GM18951 (cell line): ENCODE results near the gene IFITM1.
"Not testable (repeated sequence)": the region's sequence is repeated elsewhere in the genome, so short reads cannot be mapped to it uniquely, and the experiment has no call there.

Experiments used
- POLR2A ChIP-seq: IDR thresholded peaks from 4 replicates; pipeline ENCODE4 v1.6.1; 2011; ENCODE audit warnings: mild to moderate bottlenecking; ENCODE audit not compliant: insufficient read length, insufficient read depth; ENCODE audit errors: extremely low read depth
- in situ Hi-C: fragments of 300-500 bp; cut with MboI; formaldehyde crosslinking; loops from one replicate; pipeline ENCODE4 v1.12.0; 2022; ENCODE audit warnings: low sequenced_read_pairs, mixed read lengths, inconsistent platforms; ENCODE audit not compliant: unreplicated experiment

The IFITM1 gene

DNA sequence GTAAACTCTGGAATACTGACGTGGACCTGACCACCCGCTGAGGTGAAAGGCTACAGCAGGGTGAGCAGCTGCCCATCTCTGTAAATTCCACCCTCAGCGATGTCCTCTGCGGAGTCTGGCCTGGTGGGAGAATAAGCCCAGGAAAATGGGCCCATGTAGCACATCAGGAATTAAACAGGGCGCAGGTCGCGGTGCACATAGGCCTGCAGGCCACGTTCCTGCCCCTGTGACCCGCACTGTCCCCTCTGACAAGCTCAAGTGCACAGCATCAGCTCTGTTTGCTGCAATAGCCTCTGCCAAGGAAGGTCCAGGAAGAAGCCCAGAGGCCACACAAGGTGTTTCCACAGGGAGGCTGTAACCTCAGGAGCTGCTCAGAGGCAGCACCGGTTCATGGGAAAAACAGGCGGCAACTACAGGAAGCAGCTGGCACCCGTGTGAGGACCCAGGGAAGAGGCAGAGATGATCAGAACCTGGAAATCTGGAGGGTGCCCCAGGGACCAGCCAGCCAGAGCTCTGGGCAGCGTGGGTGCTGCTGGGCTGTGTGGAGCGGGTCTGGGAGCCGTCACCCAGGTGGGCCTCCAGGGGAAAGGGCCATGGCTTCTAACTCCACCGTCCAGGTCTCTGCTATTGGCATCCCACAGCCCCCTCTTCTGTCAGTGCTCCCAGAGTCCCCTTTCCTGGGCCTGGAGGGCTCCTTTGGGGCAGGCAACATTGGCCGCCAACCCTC is 7.0 kb upstream of the IFITM1 start:
- no peak for TF ChIP-seq POLR2A
- in situ Hi-C loops = no loop called here

DNA sequence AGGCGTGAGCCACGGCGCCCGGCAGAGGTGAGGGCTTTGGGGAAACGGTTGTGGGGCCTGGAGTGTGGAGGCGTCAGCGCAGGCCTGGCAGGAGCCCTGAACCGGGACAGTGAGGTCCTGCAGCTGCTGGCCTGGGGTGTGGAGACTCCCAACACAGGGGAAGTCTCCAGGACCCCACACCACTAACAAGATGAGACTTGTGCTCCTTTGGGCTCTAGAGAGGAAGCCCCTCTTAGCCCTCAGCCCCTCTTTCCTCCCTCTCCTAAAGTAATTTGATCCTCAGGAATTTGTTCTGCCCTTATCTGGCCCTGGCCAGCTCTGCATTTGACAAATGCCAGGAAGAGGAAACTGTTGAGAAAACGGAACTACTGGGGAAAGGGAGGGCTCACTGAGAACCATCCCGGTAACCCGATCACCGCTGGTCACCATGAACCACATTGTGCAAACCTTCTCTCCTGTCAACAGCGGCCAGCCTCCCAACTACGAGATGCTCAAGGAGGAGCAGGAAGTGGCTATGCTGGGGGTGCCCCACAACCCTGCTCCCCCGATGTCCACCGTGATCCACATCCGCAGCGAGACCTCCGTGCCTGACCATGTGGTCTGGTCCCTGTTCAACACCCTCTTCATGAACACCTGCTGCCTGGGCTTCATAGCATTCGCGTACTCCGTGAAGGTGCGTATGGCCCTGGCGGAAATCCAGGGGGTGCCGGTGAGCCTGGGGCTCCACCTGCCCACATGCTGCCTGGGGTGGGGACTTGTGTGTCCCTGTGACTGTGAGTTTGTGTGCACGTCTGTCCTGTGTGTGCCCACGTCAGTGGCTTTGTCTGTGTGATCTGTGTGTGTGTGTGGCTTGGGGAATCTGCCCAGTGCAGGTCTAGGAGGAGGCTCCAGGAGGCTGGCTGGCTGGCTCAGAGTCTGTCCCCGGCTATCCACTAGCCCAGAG is 5.8 kb upstream of the IFITM1 start, which contains the start of gene IFITM2:
TSS of gene IFITM2 (plus strand) at position 51 of the 943 bp plus-strand sequence. CDS start at position 428, 377 bp downstream.
- in situ Hi-C loops = not testable (repeated sequence)

GRCh38 chr11:308740-309665 is 4.8 kb upstream of the IFITM1 start:
- in situ Hi-C loops = not testable (repeated sequence)

More for the DNA sequence above, 5.8 kb upstream of the IFITM1 start, which contains the start of gene IFITM2:
- peak; percentile 48 for TF ChIP-seq POLR2A

DNA sequence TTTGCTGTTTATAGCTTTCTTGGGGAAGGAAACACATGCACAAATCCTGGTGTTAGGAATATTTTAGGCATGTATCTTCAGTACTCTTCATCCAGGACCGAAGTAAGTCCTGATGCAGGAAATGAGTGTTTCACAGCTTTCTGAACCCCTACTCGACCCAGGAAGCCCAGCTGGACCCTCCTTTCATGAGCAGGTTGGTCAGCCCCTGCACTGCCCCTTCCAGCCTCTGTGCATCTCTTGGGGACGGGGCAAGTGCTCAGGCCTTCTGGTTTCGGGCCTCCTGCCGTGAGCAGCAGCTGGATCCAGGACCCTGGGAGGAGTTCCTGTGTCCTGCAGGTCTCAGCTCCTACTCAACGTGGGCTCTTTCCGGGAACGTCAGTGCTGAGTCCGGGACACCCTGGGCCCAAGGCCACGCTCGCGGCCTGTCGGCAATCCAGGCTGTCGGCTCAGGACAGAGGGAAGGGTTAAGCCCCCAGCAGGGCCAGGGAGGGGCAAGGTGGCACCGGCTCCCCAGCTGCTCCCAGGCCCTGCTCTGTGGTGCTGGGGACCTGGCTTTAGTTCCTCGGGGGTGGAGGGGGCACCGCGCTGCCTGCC is 3.8 kb upstream of the IFITM1 start:
- in situ Hi-C loops = not testable (repeated sequence)

GRCh38 chr11:311013-311748 is 2.7 kb upstream of the IFITM1 start:
- in situ Hi-C loops = not testable (repeated sequence)

- in situ Hi-C loops = no loop called here
- TF ChIP-seq POLR2A = peak; percentile 24
Observed at GRCh38 chr11:312092-312816, 1.6 kb upstream of the IFITM1 start.

DNA sequence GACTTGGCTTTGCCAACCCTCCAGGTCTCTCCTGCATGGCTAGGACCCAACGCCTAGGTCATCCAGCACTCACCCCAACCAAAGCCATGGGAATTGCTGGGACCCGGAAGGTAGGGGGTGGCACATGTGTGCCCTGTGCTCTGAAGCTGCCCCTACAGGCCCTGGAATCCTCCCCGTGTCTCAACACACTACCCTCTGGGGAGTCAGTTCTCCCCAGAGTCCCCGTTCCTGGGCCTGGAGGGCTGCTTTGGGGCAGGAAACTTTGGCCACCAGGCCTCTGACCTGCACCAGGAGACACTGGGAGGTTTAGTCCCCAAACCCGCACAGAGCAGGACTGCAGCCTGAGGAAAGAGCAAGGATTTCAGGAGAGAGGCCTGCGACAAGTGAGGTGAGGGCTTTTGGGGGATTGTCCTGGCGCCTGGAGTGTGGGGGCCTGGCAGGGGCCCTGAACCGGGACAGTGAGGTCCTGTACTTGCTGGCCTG is 495 bp upstream of the IFITM1 start:
- in situ Hi-C loops = no loop called here
- TF ChIP-seq POLR2A = no peak

DNA sequence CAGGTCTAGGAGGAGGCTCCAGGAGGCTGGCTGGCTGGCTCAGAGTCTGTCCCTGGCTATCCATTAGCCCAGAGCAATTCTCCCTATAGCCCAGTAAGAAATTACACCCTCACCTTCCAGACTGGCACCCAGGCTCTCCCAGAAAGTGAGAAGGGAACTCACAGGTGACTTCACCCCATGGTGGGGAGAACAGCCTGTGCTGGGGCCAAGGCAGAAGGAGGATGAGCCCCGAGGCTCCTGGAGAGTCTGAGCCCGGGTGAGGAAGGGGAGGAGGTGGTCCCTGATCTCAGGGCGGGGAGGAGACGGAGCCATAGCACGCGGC is 675 bp downstream of the IFITM1 start:
- in situ Hi-C loops = not testable (repeated sequence)

DNA sequence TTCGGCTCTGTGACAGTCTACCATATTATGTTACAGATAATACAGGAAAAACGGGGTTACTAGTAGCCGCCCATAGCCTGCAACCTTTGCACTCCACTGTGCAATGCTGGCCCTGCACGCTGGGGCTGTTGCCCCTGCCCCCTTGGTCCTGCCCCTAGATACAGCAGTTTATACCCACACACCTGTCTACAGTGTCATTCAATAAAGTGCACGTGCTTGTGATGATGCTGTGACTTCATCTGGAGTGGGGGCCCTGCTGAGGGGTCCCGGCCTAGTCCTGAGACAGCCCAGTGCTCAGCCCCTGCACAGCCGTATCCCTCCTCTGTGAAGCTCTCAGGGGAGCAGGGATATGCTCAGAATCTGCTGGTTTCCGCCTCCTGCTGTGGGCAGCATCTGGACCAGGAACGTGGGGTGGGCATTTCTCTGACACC is 1.2 kb downstream of the IFITM1 start:
- in situ Hi-C loops = no loop called here
- TF ChIP-seq POLR2A = peak; percentile 19

- in situ Hi-C loops = no loop called here
- TF ChIP-seq POLR2A = no peak
Observed at GRCh38 chr11:315516-315994, 1.7 kb downstream of the IFITM1 start.

DNA sequence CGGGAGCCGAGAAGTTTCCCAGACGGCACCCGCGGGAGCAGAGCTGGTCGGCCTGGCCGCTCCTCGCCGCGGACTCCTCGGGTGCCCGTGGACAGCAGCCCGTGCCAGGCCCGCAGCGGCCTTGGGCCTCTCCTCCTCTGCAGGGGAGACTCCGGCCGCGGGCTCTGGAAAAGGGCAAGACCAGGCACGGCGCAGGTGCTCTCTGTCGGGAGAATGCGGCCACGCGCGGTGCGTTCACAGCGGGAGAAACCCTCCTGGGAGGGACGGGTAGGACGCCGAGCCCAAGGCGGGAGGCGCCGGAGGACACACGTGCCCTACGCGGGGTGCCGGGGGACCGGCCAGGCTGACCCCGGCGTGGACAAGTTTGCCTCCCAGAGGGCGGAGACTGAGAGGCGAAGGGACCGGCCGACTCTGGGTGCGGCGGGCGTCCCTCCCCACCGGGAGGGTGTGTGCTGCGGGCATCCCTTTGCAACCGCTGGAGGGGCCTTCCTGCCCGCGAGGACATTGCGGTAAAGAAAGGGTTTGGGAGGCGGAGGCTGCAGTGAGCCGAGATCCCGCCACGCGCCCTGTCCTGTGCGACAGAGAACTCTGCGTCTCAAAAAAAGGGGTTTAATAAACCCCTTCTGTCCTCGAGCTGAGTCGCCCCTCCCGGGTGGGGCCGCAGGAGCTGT is 2.3 kb downstream of the IFITM1 start:
- in situ Hi-C loops = no loop called here
- no peak for TF ChIP-seq POLR2A
